ENCODE measurements around the gene PDSS2.
"Not testable (repeated sequence)": the region's sequence is repeated elsewhere in the genome, so short reads cannot be mapped to it uniquely, and the experiment has no call there.

Gene PDSS2

DNA sequence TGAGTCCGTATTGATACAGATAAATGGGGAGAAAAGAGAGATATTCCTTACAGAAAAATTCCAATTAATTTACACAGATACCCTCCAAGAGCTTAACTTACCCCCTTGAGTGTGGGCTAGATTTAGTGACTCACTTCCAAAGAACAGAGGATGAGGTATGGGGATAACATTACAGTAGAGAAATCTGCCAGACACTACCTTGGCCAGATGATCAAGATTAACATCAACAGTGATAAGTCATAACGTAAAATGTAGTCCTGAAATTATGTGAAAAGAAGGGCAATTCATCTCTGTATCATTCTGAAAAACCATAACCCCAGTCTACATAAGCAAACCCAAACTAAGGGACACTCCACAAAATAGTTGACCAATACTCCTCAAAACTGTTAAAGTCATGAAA lies 69.3 kb downstream of the PDSS2 start:
- no peak for TF ChIP-seq CTCF (IDR thresholded peaks at IDR 0.05; ENCODE audit: borderline replicate concordance, insufficient read depth, low read depth, low read length)
- no peak overlapping the region for H3K4me3 ChIP-seq (ENCODE audit: low read depth, low read length)

DNA sequence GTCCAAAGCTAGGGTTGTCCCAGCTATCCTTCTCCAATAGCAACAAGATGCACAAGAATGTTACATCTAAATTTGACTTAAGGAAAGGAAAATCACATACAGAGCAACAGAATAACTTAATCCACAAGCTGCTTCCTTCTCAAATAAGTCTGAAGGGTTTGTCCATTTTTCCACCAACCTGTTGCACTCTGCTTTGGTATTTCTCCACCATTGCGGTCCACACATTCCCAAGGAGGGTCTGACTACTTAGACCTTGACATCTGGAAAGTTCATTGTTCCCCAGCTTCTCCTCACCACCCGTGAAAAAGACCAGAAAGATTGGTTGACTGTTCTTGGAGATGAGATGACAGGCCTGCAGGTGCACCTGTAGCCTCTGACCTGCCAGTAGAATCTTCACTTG lies 72.5 kb downstream of the PDSS2 start:
- no peak for TF ChIP-seq CTCF (IDR thresholded peaks at IDR 0.05; ENCODE audit: borderline replicate concordance, insufficient read depth, low read depth, low read length)
- H3K4me3 ChIP-seq (ENCODE audit: low read depth, low read length), result no peak overlapping the region

DNA sequence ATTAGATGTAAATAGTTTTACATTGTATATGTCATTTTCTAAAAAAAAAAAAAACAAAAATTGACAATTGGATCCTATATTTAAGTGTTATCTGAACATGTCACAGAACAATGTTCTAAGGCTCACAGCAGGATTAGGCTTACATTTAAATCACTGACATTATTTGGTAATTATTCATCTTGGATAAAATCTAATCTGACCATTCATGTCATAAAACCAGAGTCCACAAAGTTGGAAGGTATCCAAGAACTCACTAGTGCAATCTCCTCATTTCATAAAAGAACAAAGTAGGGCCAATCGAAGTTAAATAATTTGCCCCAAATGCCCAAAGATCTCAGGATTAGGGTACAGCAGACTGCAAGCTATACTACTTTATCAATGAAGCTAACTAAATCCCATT lies 73.0 kb downstream of the PDSS2 start:
- no peak overlapping the region for H3K4me3 ChIP-seq (ENCODE audit: low read depth, low read length)
- TF ChIP-seq CTCF (IDR thresholded peaks at IDR 0.05; ENCODE audit: borderline replicate concordance, insufficient read depth, low read depth, low read length), result no peak

DNA sequence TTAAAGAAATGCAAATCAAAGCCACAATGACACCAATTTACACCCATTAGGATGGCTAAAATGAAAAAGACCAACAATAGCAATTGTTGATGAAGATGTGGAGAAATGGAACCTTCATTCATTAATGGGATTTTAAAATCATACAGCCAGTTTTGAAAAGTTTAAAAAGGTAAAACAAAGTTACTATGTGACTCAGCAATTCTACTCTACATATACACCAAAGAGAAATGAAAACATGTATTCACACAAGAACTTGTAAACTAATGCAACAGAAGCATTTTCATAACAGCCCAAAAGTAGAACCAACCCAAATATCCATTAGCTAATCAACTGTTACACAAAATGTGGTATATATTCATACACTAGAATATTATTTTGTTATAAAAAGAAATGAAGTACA lies 75.7 kb downstream of the PDSS2 start:
- TF ChIP-seq CTCF (IDR thresholded peaks at IDR 0.05; ENCODE audit: borderline replicate concordance, insufficient read depth, low read depth, low read length), result no peak
- H3K4me3 ChIP-seq (ENCODE audit: low read depth, low read length), result no peak overlapping the region

DNA sequence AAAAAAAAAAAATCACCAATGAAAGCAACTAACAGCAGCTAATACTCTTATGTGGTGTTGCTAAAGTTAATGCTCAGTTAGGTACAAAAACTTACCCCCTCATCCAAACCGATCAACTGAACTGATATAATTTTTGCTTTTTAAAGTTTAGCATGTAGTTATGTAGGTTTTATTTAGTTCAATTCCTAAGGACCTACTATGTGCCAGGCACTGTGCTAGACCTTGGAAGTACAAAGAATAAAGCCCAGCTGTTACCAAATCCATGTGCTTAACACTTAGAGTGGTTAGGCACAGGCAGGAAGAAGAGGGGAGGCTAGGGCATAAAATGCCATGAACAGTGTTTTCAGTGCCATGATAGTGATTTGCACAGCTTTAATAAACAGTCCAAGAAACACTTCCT lies 85.1 kb downstream of the PDSS2 start:
- no peak overlapping the region for H3K4me3 ChIP-seq (ENCODE audit: low read depth, low read length)
- no peak for TF ChIP-seq CTCF (IDR thresholded peaks at IDR 0.05; ENCODE audit: borderline replicate concordance, insufficient read depth, low read depth, low read length)

GRCh38 chr6:107369493-107369892 lies 89.9 kb downstream of the PDSS2 start:
- H3K4me3 ChIP-seq (ENCODE audit: low read depth, low read length), result no peak overlapping the region
- TF ChIP-seq CTCF (IDR thresholded peaks at IDR 0.05; ENCODE audit: borderline replicate concordance, insufficient read depth, low read depth, low read length), result no peak

DNA sequence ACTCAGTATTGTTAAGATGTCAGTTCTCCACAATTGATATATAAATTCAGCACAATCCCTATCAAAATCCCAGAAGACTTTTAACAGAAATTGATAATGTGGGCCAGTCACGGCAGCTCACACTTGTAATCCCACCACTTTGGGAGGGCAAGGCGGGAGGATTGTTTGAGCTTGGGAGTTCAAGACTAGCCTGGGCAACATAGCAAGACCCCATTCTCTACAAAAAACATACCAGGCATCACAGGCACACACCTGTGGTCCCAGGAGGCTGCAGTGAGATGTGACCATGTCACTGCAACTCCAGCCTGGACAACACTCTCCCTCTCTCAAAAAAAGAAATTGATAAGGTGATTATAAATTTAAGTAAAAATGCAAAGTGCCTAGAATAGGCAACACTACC lies 90.9 kb downstream of the PDSS2 start:
- H3K4me3 ChIP-seq (ENCODE audit: low read depth, low read length), result no peak overlapping the region
- TF ChIP-seq CTCF (IDR thresholded peaks at IDR 0.05; ENCODE audit: borderline replicate concordance, insufficient read depth, low read depth, low read length), result no peak

GRCh38 chr6:107364173-107364572 lies 95.2 kb downstream of the PDSS2 start:
- not testable (repeated sequence) for H3K4me3 ChIP-seq (ENCODE audit: low read depth, low read length)
